ENCODE measurements around the gene TBATA. TPM values are rescaled to one million over a fixed set of nuclear protein-coding genes. Genes with fewer than 3 reads are reported as not detected.

TBATA gene
- total RNA-seq, 1 donor from 2014 or later: not detected

GRCh38 chr10:70809011-70809611 is 23.9 kb upstream of the TBATA start:
- Histone ChIP-seq H3K9me3 (no peaks in the 10 kb centered on the region), H3K27me3 (no peaks in the 10 kb centered on the region), H3K27ac (no peak overlapping the region), H3K4me1 (no peaks in the 10 kb centered on the region), H3K36me3 (no peaks in the 10 kb centered on the region), H3K4me3 (no peak overlapping the region)
- ATAC-seq (no peak), DNase-seq (no peak)
- TF ChIP-seq CTCF (IDR thresholded peaks at IDR 0.05): no peak
- intact Hi-C loops (cut with DNase I): no loop called here

GRCh38 chr10:70807556-70807955 is 22.4 kb upstream of the TBATA start:
- H3K36me3 ChIP-seq: no peaks in the 10 kb centered on the region
- H3K4me3 ChIP-seq: no peak overlapping the region
- H3K4me1 ChIP-seq: no peaks in the 10 kb centered on the region
- no peak overlapping the region for H3K27ac ChIP-seq
- ATAC-seq (no peak), DNase-seq (no peak)
- H3K27me3 ChIP-seq: no peaks in the 10 kb centered on the region
- no peak for TF ChIP-seq CTCF (IDR thresholded peaks at IDR 0.05)
- intact Hi-C loops (cut with DNase I): no loop called here
- H3K9me3 ChIP-seq: no peaks in the 10 kb centered on the region

GRCh38 chr10:70806841-70807240 is 21.7 kb upstream of the TBATA start:
- Histone ChIP-seq H3K4me1 (no peaks in the 10 kb centered on the region), H3K27ac (no peak overlapping the region), H3K4me3 (no peak overlapping the region), H3K27me3 (no peaks in the 10 kb centered on the region), H3K36me3 (no peaks in the 10 kb centered on the region), H3K9me3 (no peaks in the 10 kb centered on the region)
- intact Hi-C loops (cut with DNase I): no loop called here
- no peak for TF ChIP-seq CTCF (IDR thresholded peaks at IDR 0.05)
- DNase-seq (no peak), ATAC-seq (no peak)

- no peaks in the 10 kb centered on the region for H3K4me1 ChIP-seq
These were observed 20.5 kb upstream of the TBATA start for GRCh38 chr10:70805619-70806215.

GRCh38 chr10:70804421-70804808 is 19.2 kb upstream of the TBATA start:
- H3K36me3 ChIP-seq: no peaks in the 10 kb centered on the region
- H3K27ac ChIP-seq: no peak overlapping the region
- intact Hi-C loops (cut with DNase I): no loop called here
- DNase-seq: no peak
- no peak overlapping the region for H3K4me3 ChIP-seq
- TF ChIP-seq CTCF (IDR thresholded peaks at IDR 0.05): no peak
- no peak for ATAC-seq
- H3K9me3 ChIP-seq: no peaks in the 10 kb centered on the region
- no peaks in the 10 kb centered on the region for H3K4me1 ChIP-seq
- H3K27me3 ChIP-seq: no peaks in the 10 kb centered on the region

More at GRCh38 chr10:70805619-70806215, 20.5 kb upstream of the TBATA start:
- no peak for ATAC-seq
- H3K27ac ChIP-seq: no peak overlapping the region
- TF ChIP-seq CTCF (IDR thresholded peaks at IDR 0.05): no peak
- intact Hi-C loops (cut with DNase I): no loop called here
- no peaks in the 10 kb centered on the region for H3K36me3 ChIP-seq
- no peak for DNase-seq
- H3K9me3 ChIP-seq: no peaks in the 10 kb centered on the region
- no peaks in the 10 kb centered on the region for H3K27me3 ChIP-seq
- H3K4me3 ChIP-seq: no peak overlapping the region

All from upper lobe of right lung (tissue), 1 donor.